ENCODE data around the gene ADA.
A peak's percentile ranks its signal among the peaks of the same experiment; 100 is the strongest.

Gene ADA

GRCh38 chr20:44694159-44694558, 42.7 kb upstream of the ADA start:
- TF ChIP-seq CTCF (IDR thresholded peaks at IDR 0.05), result no peak
- DNase-seq (ENCODE audit: low spot score), result no peak
- Histone ChIP-seq H3K4me3 (no peak overlapping the region), H3K27ac (peak overlapping the region; percentile 87 to 94)

- Histone ChIP-seq H3K4me3 (no peak overlapping the region), H3K27ac (peak overlapping the region; percentile 87 to 94)
- no peak for TF ChIP-seq CTCF (IDR thresholded peaks at IDR 0.05)
- DNase-seq (ENCODE audit: low spot score), result no peak
These were observed 42.1 kb upstream of the ADA start for GRCh38 chr20:44693627-44694026.

GRCh38 chr20:44692932-44693480, 41.5 kb upstream of the ADA start:
- Histone ChIP-seq H3K4me3 (no peak overlapping the region), H3K27ac (peak overlapping the region; percentile 87 to 94)
- peak; percentile 99 for DNase-seq (ENCODE audit: low spot score)
- TF ChIP-seq CTCF (IDR thresholded peaks at IDR 0.05), result no peak

GRCh38 chr20:44691424-44692423, 40.2 kb upstream of the ADA start:
- Histone ChIP-seq H3K4me3 (peak overlapping the region; percentile 2), H3K27ac (peak overlapping the region; percentile 87 to 94)
- DNase-seq (ENCODE audit: low spot score), result peak; percentile 96
- no peak for TF ChIP-seq CTCF (IDR thresholded peaks at IDR 0.05)

GRCh38 chr20:44690781-44691423, 39.4 kb upstream of the ADA start:
- Histone ChIP-seq H3K4me3 (no peak overlapping the region), H3K27ac (peak overlapping the region; percentile 87 to 94)
- peak; percentile 79 for DNase-seq (ENCODE audit: low spot score)
- TF ChIP-seq CTCF (IDR thresholded peaks at IDR 0.05), result no peak

GRCh38 chr20:44689809-44690208, 38.3 kb upstream of the ADA start:
- Histone ChIP-seq H3K4me3 (no peak overlapping the region), H3K27ac (peak overlapping the region; percentile 87 to 94)
- TF ChIP-seq CTCF (IDR thresholded peaks at IDR 0.05), result no peak
- DNase-seq (ENCODE audit: low spot score), result peak; percentile 72

All from coronary artery (tissue), 2 donors.